CD14-positive monocyte (primary cell): Measurements from ENCODE around the gene POPDC2. TPM values are rescaled to one million over a fixed set of nuclear protein-coding genes. Genes with fewer than 3 reads are reported as not detected.

Source experiments
- DNase-seq, 3 donors: peaks; one replicate each; pipeline ENCODE4 v3.0.0-alpha.2; 2011 to 2022
- H2AFZ ChIP-seq: 2 replicates; pipeline ENCODE4 v1.6.0; 2012; ENCODE audit warnings: mild to moderate bottlenecking, low read depth, low read length, inconsistent platforms; ENCODE audit not compliant: insufficient read depth, poor library complexity, severe bottlenecking
- H3K27ac ChIP-seq, 2 donors: 1 replicate in 1 of 2; 2 replicates in 1 of 2; pipeline ENCODE4 v1.5.1; 2012 to 2013; ENCODE audit warnings: low read length in 2 of 2, control low read depth in 1 of 2, inconsistent platforms in 1 of 2, low read depth in 1 of 2, mild to moderate bottlenecking in 1 of 2
- H3K27me3 ChIP-seq, 2 donors: one replicate each; pipeline versions ENCODE4 v1.6.0 to v1.6.1; 2011 to 2013; ENCODE audit warnings: low read length in 2 of 2; ENCODE audit not compliant: control insufficient read depth in 2 of 2, insufficient read depth in 2 of 2
- H3K36me3 ChIP-seq, 2 donors: replicated peaks in 1 of 2; 1 replicate in 1 of 2; 2 replicates in 1 of 2; pipeline versions ENCODE4 v1.5.1 to v1.6.1; 2012 to 2013; ENCODE audit warnings: low read length in 2 of 2, control low read depth in 1 of 2, inconsistent platforms in 1 of 2, mild to moderate bottlenecking in 1 of 2; ENCODE audit not compliant: insufficient read depth in 2 of 2, control insufficient read depth in 1 of 2
- H3K4me1 ChIP-seq, 2 donors: 1 replicate in 1 of 2; 2 replicates in 1 of 2; pipeline versions ENCODE4 v1.5.1 to v1.6.1; 2012 to 2013; ENCODE audit warnings: low read length in 2 of 2, control low read depth in 1 of 2, inconsistent platforms in 1 of 2, mild to moderate bottlenecking in 1 of 2, moderate library complexity in 1 of 2; ENCODE audit not compliant: insufficient read depth in 2 of 2, control insufficient read depth in 1 of 2
- H3K4me2 ChIP-seq: replicated peaks from 2 replicates; pipeline ENCODE3; 2012; ENCODE audit warnings: low read length, moderate library complexity, mild to moderate bottlenecking; ENCODE audit not compliant: poor library complexity, severe bottlenecking; ENCODE audit errors: extremely low read depth
- H3K4me3 ChIP-seq, 3 experiments: fragments of 200-600 bp in 1 of 3; sonication (generic) in 1 of 3; replicated peaks in 1 of 3; 1 replicate in 2 of 3; 2 replicates in 1 of 3; pipeline ENCODE4 v1.5.1; 2011 to 2013; ENCODE audit warnings: low read length in 3 of 3, mild to moderate bottlenecking in 3 of 3, control low read depth in 2 of 3, low read depth in 2 of 3, inconsistent platforms in 1 of 3, moderate library complexity in 1 of 3
- H3K79me2 ChIP-seq: 2 replicates; pipeline ENCODE4 v1.6.0; 2012; ENCODE audit warnings: mild to moderate bottlenecking, control low read depth, inconsistent platforms, low read length, moderate library complexity; ENCODE audit not compliant: insufficient read depth
- H3K9ac ChIP-seq: 2 replicates; pipeline ENCODE4 v1.6.0; 2017; ENCODE audit warnings: low read length, mild to moderate bottlenecking; ENCODE audit not compliant: insufficient read depth, poor library complexity, severe bottlenecking
- H3K9me3 ChIP-seq, 2 donors: replicated peaks in 1 of 2; 1 replicate in 1 of 2; 2 replicates in 1 of 2; pipeline versions ENCODE4 v1.5.1 to v1.6.1; 2012 to 2013; ENCODE audit warnings: low read length in 2 of 2, control low read depth in 1 of 2; ENCODE audit not compliant: control insufficient read depth in 1 of 2, insufficient read depth in 1 of 2
- H4K20me1 ChIP-seq: 2 replicates; pipeline ENCODE4 v1.6.0; 2012; ENCODE audit warnings: mild to moderate bottlenecking, low read length, control low read depth, moderate library complexity; ENCODE audit not compliant: insufficient read depth
- H3K27ac Mint-ChIP-seq, 7 donors: one replicate each; pipeline ENCODE4 v1.8.0; 2020; ENCODE audit warnings: mild to moderate bottlenecking in 7 of 7, mixed read lengths in 7 of 7, moderate library complexity in 6 of 7, inconsistent platforms in 2 of 7
- H3K27me3 Mint-ChIP-seq, 3 donors: one replicate each; pipeline ENCODE4 v1.8.0; 2021 to 2022; ENCODE audit warnings: low read depth in 3 of 3, mild to moderate bottlenecking in 3 of 3, mixed read lengths in 3 of 3, moderate library complexity in 3 of 3, inconsistent platforms in 1 of 3
- H3K36me3 Mint-ChIP-seq, 2 donors: one replicate each; pipeline ENCODE4 v1.8.0; 2020; ENCODE audit warnings: mixed read lengths in 2 of 2, inconsistent platforms in 1 of 2, mild to moderate bottlenecking in 1 of 2
- H3K4me1 Mint-ChIP-seq: one replicate; pipeline ENCODE4 v1.8.0; 2020; ENCODE audit warnings: mild to moderate bottlenecking, mixed read lengths
- H3K4me3 Mint-ChIP-seq, 2 donors: one replicate each; pipeline ENCODE4 v1.8.0; 2020; ENCODE audit warnings: mild to moderate bottlenecking in 2 of 2, mixed read lengths in 2 of 2, moderate library complexity in 1 of 2
- H3K9me3 Mint-ChIP-seq, 7 donors: one replicate each; pipeline ENCODE4 v1.8.0; 2020 to 2022; ENCODE audit warnings: mixed read lengths in 7 of 7, mild to moderate bottlenecking in 6 of 7, moderate library complexity in 6 of 7, inconsistent platforms in 2 of 7
- CTCF ChIP-seq: fragments of 200-600 bp; IDR thresholded peaks from one replicate; pipeline ENCODE4 v1.8.0; 2022; ENCODE audit warnings: antibody characterized with exemption, mild to moderate bottlenecking
- WGBS: methylation state at CpG from one replicate; pipeline ENCODE4 v1.1.5; 2013; ENCODE audit warnings: missing lambda C conversion rate; ENCODE audit not compliant: insufficient coverage; 5-methylcytosine and 5-hydroxymethylcytosine counted together
- intact Hi-C, 2 donors: fragments of 100-400 bp; cut with micrococcal nuclease; formaldehyde crosslinking; loops; one replicate each; pipeline versions ENCODE4 v1.15.0 to v1.15.1; 2023
- polyA plus RNA-seq, 3 donors: library from polyadenylated mRNA; depleted of rRNA in 1 of 3; unstranded in 2 of 3; stranded (reverse) in 1 of 3; fragments of 300-500 nt in 2 of 3; fragments of >200 nt in 1 of 3; fragmentation: Illumina TruSeq in 2 of 3; gene quantifications; 1 replicate in 2 of 3; 2 replicates in 1 of 3; pipeline ENCODE4 v1.2.3, GENCODE V29; 2012 to 2021

POPDC2 gene
- polyA plus RNA-seq, 3 donors = 0.58 to 6.7 (median 0.63) TPM

GRCh38 chr3:119624002-119624720 is 36.2 kb downstream of the POPDC2 start:
- H3K27me3 Mint-ChIP-seq = peaks cover 0 to 3% (median 0%) of the 10 kb centered on the region in 3 donors

GRCh38 chr3:119620899-119621298 is 39.5 kb downstream of the POPDC2 start:
- Histone ChIP-seq H3K4me3 (no peak overlapping the region), H3K9me3 (no peaks in the 10 kb centered on the region), H2AFZ (no peak overlapping the region), H3K27me3 (no peaks in the 10 kb centered on the region), H3K4me2 (no peak overlapping the region), H3K79me2 (no peaks in the 10 kb centered on the region), H3K27ac (no peak overlapping the region), H3K9ac (no peak overlapping the region), H3K36me3 (no peaks in the 10 kb centered on the region), H4K20me1 (no peaks in the 10 kb centered on the region), H3K4me1 (peaks cover 9 to 13% of the 10 kb centered on the region in 2 donors)
- peaks cover 0 to 2% (median under 1%) of the 10 kb centered on the region in 3 donors for H3K27me3 Mint-ChIP-seq
- peaks cover 0 to 3% (median 0%) of the 10 kb centered on the region in 7 donors for H3K9me3 Mint-ChIP-seq
- H3K36me3 Mint-ChIP-seq = no peaks in the 10 kb centered on the region
- WGBS = 100% methylated on average over 1 of the region's 5 CpGs
- no peak for TF ChIP-seq CTCF
- intact Hi-C loops = no loop called here
- H3K4me1 Mint-ChIP-seq = peaks cover 13% of the 10 kb centered on the region
- no peak overlapping the region for H3K4me3 Mint-ChIP-seq
- peak overlapping the region in 3 of 7 donors; percentile 4 to 57 (median 31) for H3K27ac Mint-ChIP-seq
- DNase-seq = no peak

More at GRCh38 chr3:119624002-119624720, 36.2 kb downstream of the POPDC2 start:
- Histone ChIP-seq H3K27ac (no peak overlapping the region), H2AFZ (no peak overlapping the region), H3K36me3 (no peaks in the 10 kb centered on the region), H3K79me2 (no peaks in the 10 kb centered on the region), H3K4me2 (no peak overlapping the region), H3K4me3 (no peak overlapping the region), H4K20me1 (no peaks in the 10 kb centered on the region), H3K9ac (no peak overlapping the region), H3K4me1 (peaks cover 42 to 45% of the 10 kb centered on the region in 2 donors), H3K27me3 (no peaks in the 10 kb centered on the region), H3K9me3 (no peaks in the 10 kb centered on the region)
- intact Hi-C loops = no loop called here
- no peak for DNase-seq
- peaks cover 46% of the 10 kb centered on the region for H3K4me1 Mint-ChIP-seq
- H3K27ac Mint-ChIP-seq = peak overlapping the region in 1 of 7 donors; percentile 15
- WGBS = 92% methylated on average over 5 of the region's 9 CpGs
- H3K9me3 Mint-ChIP-seq = peaks cover 0 to 8% (median 0%) of the 10 kb centered on the region in 7 donors
- TF ChIP-seq CTCF = no peak
- peaks cover 0 to 5% of the 10 kb centered on the region in 2 donors for H3K36me3 Mint-ChIP-seq
- H3K4me3 Mint-ChIP-seq = no peak overlapping the region
